Ovary (tissue), 3 donors: ENCODE results near the gene REST.

ENCODE experiments used
- CTCF ChIP-seq, 3 donors: fragments of 450-650 bp in 2 of 3; fragments of 200-600 bp in 1 of 3; IDR thresholded peaks; one replicate each; pipeline versions ENCODE4 v1.5.1 to v1.8.0; 2016 to 2022; ENCODE audit warnings: antibody characterized with exemption in 3 of 3, mild to moderate bottlenecking in 1 of 3
- POLR2A ChIP-seq: fragments of 450-650 bp; IDR thresholded peaks from one replicate; pipeline ENCODE4 v1.6.1; 2017; ENCODE audit warnings: antibody characterized with exemption, mild to moderate bottlenecking, moderate library complexity
- donor health status: DM: no; HTN: no; CAD: no.

GRCh38 chr4:56892691-56893090, 15.0 kb upstream of the REST start:
- TF ChIP-seq CTCF (IDR thresholded peaks at IDR 0.05) = no peak
- no peak for TF ChIP-seq POLR2A
